HG02970 (cell line): ENCODE data around the gene DGKI.

Experiments used
- ATAC-seq: cut with Tn5 transposase; IDR thresholded peaks from one replicate; pipeline ENCODE4 v1.9.1; 2021; ENCODE audit warnings: mild to moderate bottlenecking, moderate library complexity, moderate number of reproducible peaks; ENCODE audit not compliant: unreplicated experiment, low FRiP score

DGKI gene

DNA sequence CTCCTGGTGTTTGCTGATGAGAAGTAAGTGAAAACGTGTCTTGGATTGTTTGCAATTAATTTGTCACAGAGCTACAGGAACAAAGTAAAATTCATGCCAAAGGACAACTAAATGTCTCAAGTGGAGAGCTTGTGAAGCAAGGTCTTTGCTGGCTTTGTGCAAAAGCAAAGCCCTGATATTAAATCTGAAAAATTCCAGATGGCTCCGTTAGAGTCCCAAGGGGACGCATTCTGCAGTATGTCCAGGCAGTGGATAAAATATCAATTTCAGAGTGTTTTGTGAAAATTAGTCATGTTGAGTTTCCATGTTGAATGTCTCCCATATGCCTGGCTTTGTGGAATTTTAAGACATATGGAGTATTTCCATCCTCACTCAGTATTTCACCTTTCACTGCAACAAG, 400.7 kb downstream of the DGKI start:
- ATAC-seq = no peak

DNA sequence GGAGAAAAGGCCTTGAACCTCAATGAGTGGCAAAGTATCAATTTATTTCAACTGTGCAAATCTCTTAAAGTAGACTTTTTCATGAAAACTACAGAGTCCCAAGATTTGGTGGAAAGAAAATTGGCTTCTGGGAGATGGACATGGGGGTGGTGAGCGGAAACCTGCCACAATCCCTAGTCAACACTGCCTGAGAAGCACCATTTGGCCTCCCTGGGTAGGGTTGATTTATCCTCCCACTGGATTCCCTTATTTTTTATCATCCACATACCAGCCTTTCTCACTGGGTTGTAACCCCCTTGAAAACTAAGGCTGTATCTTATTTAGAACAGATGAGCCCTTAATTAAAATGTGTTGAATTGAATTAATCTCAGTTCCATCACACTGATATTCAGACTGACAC, 401.5 kb downstream of the DGKI start:
- ATAC-seq = no peak

DNA sequence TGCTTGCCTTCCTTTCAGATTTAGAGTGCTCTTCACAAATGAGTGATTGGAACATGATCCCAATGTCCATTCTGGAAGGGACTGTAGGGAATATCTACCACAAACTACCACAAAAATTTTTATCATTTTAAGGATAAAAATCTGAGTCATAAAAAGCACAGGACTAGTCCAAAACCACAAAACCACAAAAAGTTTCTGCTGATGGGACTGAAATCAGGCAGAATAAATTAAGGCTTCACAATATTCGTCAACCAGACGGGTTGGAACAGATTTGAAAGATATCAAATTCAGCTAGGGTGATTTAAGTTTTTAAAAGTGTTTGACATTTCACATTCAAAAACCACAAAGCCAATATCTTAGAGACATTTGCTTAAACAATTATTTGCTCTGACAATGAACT, 403.2 kb downstream of the DGKI start:
- no peak for ATAC-seq

GRCh38 chr7:137441451-137441850, 405.3 kb downstream of the DGKI start:
- ATAC-seq = no peak

GRCh38 chr7:137439829-137440825, 406.6 kb downstream of the DGKI start:
- no peak for ATAC-seq

- no peak for ATAC-seq
Observed at GRCh38 chr7:137434946-137435345, 411.8 kb downstream of the DGKI start.

- ATAC-seq = no peak
Observed at GRCh38 chr7:137434530-137434929, 412.2 kb downstream of the DGKI start.

DNA sequence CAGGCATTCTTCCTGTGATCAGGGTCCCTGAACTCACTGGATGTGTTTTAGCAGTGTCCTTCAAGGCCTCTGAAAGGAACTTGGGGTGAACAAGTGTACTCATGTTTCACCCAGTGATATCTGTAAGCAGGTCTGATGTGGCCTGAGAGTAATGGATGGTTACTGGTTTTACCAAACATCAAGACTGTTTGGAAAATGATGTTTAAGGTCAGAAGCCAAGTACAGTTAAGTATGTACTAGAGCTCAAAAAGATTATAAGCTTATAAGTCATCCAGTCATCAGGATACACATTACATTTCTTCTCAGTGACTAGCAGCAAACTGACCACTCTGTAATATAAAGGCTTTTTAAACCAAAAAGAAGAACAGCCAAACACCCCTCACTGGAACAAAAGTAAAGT, 423.5 kb downstream of the DGKI start:
- no peak for ATAC-seq

DNA sequence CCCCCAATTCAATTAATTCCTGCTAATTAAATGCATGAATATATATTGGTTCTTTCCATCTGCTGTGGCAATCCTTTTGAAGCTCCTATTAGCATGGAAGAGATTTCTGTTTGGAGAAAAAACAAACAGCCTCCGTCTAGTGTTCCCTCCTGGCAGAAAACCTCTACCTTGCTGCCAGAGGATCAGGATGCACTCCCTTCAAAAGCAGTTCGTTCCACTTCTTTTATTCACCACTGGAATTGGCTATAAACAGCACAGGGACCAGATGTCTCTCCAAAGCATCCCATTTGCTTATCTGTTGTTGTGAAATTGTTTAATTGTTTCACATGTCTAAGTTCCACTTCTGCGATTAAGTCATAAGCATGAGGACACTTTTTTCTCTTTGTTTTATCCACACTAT, 425.4 kb downstream of the DGKI start:
- no peak for ATAC-seq

- ATAC-seq = no peak
Observed at GRCh38 chr7:137418841-137419240, 427.9 kb downstream of the DGKI start.

GRCh38 chr7:137417464-137417863, 429.3 kb downstream of the DGKI start:
- no peak for ATAC-seq

DNA sequence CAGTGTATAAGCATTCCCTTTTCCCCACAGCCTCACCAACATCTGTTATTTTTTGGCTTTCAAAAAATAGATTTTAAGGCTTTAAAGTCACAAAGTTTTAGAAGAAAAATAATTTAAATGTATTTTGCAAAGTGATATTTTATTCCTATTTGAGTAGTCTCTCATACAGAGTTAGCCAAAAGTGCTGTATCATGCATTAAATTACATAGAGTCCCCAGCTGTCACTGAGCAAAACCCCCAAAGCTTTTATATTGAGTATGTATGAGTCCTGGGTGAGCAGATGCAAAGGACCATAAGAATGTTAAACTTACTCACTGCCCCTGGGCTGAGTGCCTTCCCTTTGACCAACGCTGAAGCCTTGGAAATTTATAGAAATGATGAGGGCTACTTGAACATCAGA, 432.9 kb downstream of the DGKI start:
- ATAC-seq = no peak

DNA sequence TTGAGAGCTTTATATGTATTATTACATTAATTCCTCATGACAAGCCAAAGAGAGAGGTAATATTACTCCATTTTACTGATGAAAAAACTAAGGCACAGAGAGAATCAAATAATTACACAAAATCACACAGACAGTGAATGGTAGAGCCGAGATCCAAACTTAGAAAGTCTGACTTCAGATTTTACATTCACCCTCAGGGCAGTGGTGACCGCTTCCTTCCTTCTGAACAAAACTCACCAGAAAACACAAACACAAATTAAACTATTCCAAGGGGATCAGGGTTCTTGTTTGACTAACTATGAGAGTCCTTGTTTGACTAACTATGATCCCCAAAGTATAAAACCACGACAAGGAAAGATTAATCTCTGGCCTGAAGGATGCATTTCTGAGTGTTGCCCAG, 435.3 kb downstream of the DGKI start:
- no peak for ATAC-seq

- ATAC-seq = no peak
Observed at GRCh38 chr7:137408126-137408525, 438.6 kb downstream of the DGKI start.

- ATAC-seq = no peak
Observed at GRCh38 chr7:137407078-137407477, 439.7 kb downstream of the DGKI start.

- no peak for ATAC-seq
Observed at GRCh38 chr7:137404660-137405317, 442.0 kb downstream of the DGKI start.

DNA sequence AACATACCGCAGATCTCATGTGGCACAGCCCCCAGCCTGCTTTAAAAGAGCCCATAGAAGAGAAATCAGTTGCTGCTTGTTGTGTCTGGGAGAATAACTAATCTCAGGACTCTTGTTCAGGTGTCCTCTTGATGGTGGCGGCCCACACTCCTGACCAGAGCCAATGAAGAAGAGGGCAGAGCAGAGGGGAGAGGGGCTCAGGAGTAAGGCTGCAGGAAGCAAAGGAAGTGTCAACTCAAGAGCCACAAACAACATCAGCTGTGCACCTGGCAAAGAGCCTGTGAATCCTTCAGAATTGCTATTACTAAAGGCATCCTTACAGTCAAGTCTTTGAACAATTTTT, 443.4 kb downstream of the DGKI start:
- ATAC-seq = no peak

GRCh38 chr7:137402536-137403352, 444.0 kb downstream of the DGKI start:
- ATAC-seq = no peak

DNA sequence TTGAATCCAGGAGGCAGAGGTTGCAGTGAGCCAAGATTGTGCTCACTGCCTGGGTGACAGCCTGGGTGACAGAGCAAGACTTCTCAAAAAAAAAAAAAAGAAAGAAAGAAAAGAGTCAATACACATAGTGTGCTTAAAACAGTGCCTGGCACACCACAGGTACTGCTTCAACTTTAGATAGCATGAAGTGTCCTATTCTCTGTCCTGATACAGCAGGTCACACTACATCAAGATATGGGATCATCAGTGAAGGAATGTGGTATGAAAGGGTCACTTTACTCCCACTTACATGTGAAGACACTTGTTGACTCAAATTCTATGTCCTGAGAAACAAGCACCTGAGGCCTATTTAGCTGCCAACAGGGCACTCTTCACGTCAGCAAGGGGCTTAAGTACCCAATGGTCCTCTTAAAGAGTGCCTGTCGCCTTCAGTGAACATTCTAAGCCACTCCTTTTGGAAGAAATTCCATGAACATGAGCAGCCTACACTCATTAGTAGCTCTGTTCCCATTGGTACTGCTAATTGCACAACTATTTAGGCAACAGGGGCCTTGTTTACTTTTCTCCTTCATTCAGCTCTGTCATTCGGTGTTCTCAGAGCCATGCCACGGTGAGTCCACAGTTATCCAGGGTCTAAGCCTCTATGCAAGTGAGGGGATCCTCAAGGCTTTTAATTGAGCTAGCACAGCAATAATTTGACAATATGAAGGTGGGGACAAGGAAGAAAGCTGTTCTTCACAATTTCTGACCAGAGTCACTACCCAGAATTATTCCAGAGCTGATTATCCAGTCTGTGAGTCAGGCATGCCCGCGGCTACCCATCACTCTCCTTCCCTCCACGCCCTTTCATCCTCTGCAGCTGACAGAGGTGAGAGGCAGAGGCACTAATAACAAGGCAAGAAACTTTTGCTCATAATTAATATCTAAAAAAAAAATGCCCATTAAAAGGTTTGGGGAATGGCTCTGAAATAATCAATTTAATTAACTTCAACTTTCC, 446.6 kb downstream of the DGKI start:
- no peak for ATAC-seq

- no peak for ATAC-seq
Observed at GRCh38 chr7:137396051-137396450, 450.7 kb downstream of the DGKI start.
